HUES6 (cell line): ENCODE results near the gene PFKL.

Experiments used
- H3K27ac ChIP-seq: 2 replicates; pipeline ENCODE4 v1.7.0; 2013; ENCODE audit warnings: low read depth, mild to moderate bottlenecking, low read length, inconsistent platforms
- H3K27me3 ChIP-seq: 2 replicates; pipeline ENCODE4 v1.6.1; 2013; ENCODE audit warnings: low read length; ENCODE audit not compliant: control insufficient read depth, insufficient read depth
- H3K36me3 ChIP-seq: 2 replicates; pipeline ENCODE4 v1.6.1; 2013; ENCODE audit warnings: low read length; ENCODE audit not compliant: control insufficient read depth, insufficient read depth
- H3K4me1 ChIP-seq: 2 replicates; pipeline ENCODE4 v1.6.1; 2013; ENCODE audit warnings: low read length; ENCODE audit not compliant: control insufficient read depth, insufficient read depth
- H3K4me3 ChIP-seq: 2 replicates; pipeline ENCODE4 v1.5.1; 2013; ENCODE audit warnings: low read depth, low read length
- H3K9ac ChIP-seq: one replicate; pipeline ENCODE4 v1.6.1; 2013; ENCODE audit warnings: mild to moderate bottlenecking, low read length
- H3K9me3 ChIP-seq: 2 replicates; pipeline ENCODE4 v1.6.1; 2013; ENCODE audit warnings: low read depth, low read length; ENCODE audit not compliant: control insufficient read depth, insufficient read depth

PFKL gene

GRCh38 chr21:44370786-44371410 lies 71.0 kb downstream of the PFKL start:
- Histone ChIP-seq H3K9me3 (peaks cover 20% of the 10 kb centered on the region), H3K9ac (no peak overlapping the region), H3K27me3 (peaks cover 30% of the 10 kb centered on the region), H3K4me1 (no peaks in the 10 kb centered on the region; the same call in 1 of the 2 replicates), H3K27ac (no peak overlapping the region), H3K36me3 (no peaks in the 10 kb centered on the region), H3K4me3 (no peak overlapping the region)

- Histone ChIP-seq H3K27ac (no peak overlapping the region), H3K9me3 (peaks cover 21% of the 10 kb centered on the region), H3K36me3 (no peaks in the 10 kb centered on the region), H3K4me3 (no peak overlapping the region), H3K9ac (no peak overlapping the region), H3K4me1 (no peaks in the 10 kb centered on the region; the same call in 1 of the 2 replicates), H3K27me3 (peaks cover 30% of the 10 kb centered on the region)
Measured at GRCh38 chr21:44371596-44371995, 71.7 kb downstream of the PFKL start.

GRCh38 chr21:44372616-44373015 lies 72.8 kb downstream of the PFKL start:
- Histone ChIP-seq H3K27ac (no peak overlapping the region), H3K9me3 (peaks cover 21% of the 10 kb centered on the region), H3K9ac (no peak overlapping the region), H3K36me3 (no peaks in the 10 kb centered on the region), H3K4me1 (no peaks in the 10 kb centered on the region; the same call in 1 of the 2 replicates), H3K4me3 (no peak overlapping the region), H3K27me3 (peaks cover 29% of the 10 kb centered on the region)

GRCh38 chr21:44374601-44375280 lies 74.9 kb downstream of the PFKL start:
- H3K27me3 ChIP-seq: peaks cover 16% of the 10 kb centered on the region
- H3K4me1 ChIP-seq: peaks cover 3% of the 10 kb centered on the region; the same call in 1 of the 2 replicates
- H3K4me3 ChIP-seq: no peak overlapping the region
- H3K36me3 ChIP-seq: no peaks in the 10 kb centered on the region
- no peak overlapping the region for H3K9ac ChIP-seq
- no peak overlapping the region for H3K27ac ChIP-seq
- H3K9me3 ChIP-seq: peaks cover 21% of the 10 kb centered on the region

- H3K4me3 ChIP-seq: no peak overlapping the region
- peaks cover 11% of the 10 kb centered on the region for H3K27me3 ChIP-seq
- H3K9ac ChIP-seq: no peak overlapping the region
- peaks cover 7% of the 10 kb centered on the region; the same call in 1 of the 2 replicates for H3K4me1 ChIP-seq
- no peak overlapping the region for H3K27ac ChIP-seq
- H3K9me3 ChIP-seq: peaks cover 21% of the 10 kb centered on the region
- no peaks in the 10 kb centered on the region for H3K36me3 ChIP-seq
Measured at GRCh38 chr21:44375281-44375651, 75.4 kb downstream of the PFKL start.

- Histone ChIP-seq H3K36me3 (no peaks in the 10 kb centered on the region), H3K4me1 (peaks cover 12% of the 10 kb centered on the region; the same call in 1 of the 2 replicates), H3K4me3 (no peak overlapping the region), H3K27me3 (peaks cover 6% of the 10 kb centered on the region; the same call in 1 of the 2 replicates), H3K27ac (no peak overlapping the region), H3K9me3 (peaks cover 21% of the 10 kb centered on the region), H3K9ac (no peak overlapping the region)
Measured at GRCh38 chr21:44375761-44376241, 75.9 kb downstream of the PFKL start.

- Histone ChIP-seq H3K9ac (no peak overlapping the region), H3K4me3 (no peak overlapping the region), H3K36me3 (no peaks in the 10 kb centered on the region), H3K4me1 (peaks cover 13% of the 10 kb centered on the region; the same call in 1 of the 2 replicates), H3K27ac (no peak overlapping the region), H3K27me3 (peaks cover under 1% of the 10 kb centered on the region; the same call in 1 of the 2 replicates), H3K9me3 (peaks cover 18% of the 10 kb centered on the region)
Measured at GRCh38 chr21:44376606-44377005, 76.8 kb downstream of the PFKL start.
